Bronchus fibroblast of lung (primary cell): ENCODE data around the gene FGFR4. TPM values are rescaled to one million over a fixed set of nuclear protein-coding genes. Genes with fewer than 3 reads are reported as not detected.

Source experiments
- total RNA-seq: library from RNA; depleted of rRNA; stranded (reverse); fragments of >200 nt; gene quantifications from 2 replicates; pipeline ENCODE4 v1.2.3, GENCODE V29; 2015

FGFR4 gene
- 8.8 and 9.1 TPM in 2 replicates for total RNA-seq

DNA sequence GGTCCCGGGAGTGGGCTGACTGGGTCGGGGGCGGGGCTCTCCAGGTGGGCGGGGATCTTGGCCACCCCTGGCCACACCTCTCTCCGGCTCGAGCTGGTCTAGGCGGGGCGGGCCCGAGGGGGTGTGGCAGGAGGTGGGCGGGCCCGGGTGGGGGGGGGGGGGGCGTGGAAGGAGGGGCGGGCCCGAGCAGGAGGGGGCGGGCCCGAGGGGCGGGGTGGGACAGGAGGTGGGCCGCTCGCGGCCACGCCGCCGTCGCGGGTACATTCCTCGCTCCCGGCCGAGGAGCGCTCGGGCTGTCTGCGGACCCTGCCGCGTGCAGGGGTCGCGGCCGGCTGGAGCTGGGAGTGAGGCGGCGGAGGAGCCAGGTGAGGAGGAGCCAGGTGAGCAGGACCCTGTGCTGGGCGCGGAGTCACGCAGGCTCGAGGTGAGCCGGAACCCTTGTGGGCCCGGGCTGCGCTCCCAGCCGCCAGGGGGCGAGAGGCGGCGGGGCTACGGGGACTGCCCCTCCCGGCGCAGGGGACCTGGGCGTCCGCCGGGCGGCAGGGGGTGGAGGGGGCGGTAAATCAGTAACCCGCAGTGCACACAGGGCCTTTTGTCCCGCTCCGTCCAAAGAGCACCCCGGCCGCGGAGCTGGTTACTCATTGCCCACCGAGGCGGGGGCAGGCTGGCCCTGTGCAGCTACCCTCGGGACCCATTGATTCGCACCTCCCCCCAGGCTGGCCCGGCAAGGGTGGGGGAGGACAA is at the start of gene FGFR4:
TSS of gene FGFR4 (plus strand) at position 262 of the 744 bp plus-strand sequence. CDS start 2,688 bp downstream, outside the sequence.

DNA sequence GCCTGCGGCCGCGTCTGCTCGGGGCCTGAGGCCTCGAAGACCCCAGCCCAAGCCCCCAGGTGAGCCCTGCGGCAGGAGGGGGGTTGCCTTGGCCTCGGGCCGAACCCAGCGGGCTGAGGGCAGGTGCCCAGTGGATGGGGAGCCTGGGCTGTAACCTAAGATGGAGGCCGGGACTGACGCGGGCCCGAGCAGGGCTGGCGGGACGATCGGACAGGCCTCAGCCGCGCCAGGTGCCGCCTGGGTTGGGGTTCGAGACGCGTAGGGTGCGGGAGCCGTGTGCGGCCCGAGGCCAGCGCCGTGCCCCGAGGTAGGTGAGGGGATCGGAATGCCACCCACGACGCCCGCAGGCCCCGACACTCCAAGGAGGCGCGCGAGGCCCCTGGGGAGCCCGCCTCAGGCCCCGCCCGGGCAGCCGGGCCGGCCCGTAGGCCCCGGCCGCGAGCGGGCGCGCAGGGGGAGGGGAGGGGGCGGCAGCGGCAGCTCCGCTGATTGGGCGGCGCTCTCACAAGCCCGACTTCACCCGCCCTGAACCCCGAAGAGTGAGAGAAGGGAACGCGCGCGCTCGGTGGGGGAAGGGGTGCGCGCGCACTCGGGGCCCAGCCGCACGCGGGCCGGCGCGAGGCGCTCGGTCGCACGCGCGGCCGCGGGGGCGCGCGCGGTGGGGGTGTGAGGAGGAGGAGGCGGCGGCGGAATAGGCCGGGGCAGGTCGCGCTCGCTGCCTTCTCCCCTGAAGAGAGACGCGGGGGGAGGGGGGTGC is 46.6 kb downstream of the FGFR4 start, which contains the start of gene NSD1:
TSS of gene NSD1 (plus strand) at position 678 of the 757 bp plus-strand sequence. CDS start 1,331 bp downstream, outside the sequence.

Other genes with a start within 250 kb of the FGFR4 start
- not detected in 2 replicates for gene HK3, start 187.6 kb upstream of the FGFR4 start, total RNA-seq
- gene UIMC1, start 80.1 kb upstream of the FGFR4 start, total RNA-seq: 15.0 and 15.8 TPM in 2 replicates
- 8.6 and 10.7 TPM in 2 replicates for gene ZNF346, start 64.2 kb upstream of the FGFR4 start, total RNA-seq
- gene NSD1, start 46.9 kb downstream of the FGFR4 start, total RNA-seq: 14.0 and 15.6 TPM in 2 replicates
- 21.5 and 22.0 TPM in 2 replicates for gene RAB24, start 216.8 kb downstream of the FGFR4 start, total RNA-seq
- 230 and 248 TPM in 2 replicates for gene PRELID1, start 216.9 kb downstream of the FGFR4 start, total RNA-seq
- 81.2 and 89.0 TPM in 2 replicates for gene MXD3, start 225.0 kb downstream of the FGFR4 start, total RNA-seq